HepG2 (cell line): Measurements from ENCODE around the gene DIAPH1.

Source experiments
- AKNA ChIP-seq: sonication (generic); formaldehyde crosslinking; IDR thresholded peaks from 2 replicates; pipeline ENCODE4 v1.4.0; 2020; ENCODE audit warnings: missing genetic modification reagents, borderline replicate concordance
- CHD4 ChIP-seq: fragments of 200-600 bp; sonication (generic); IDR thresholded peaks from 2 replicates; pipeline ENCODE4 v1.7.0; 2017; ENCODE audit warnings: mild to moderate bottlenecking, low read length, borderline replicate concordance
- TCF7L2 ChIP-seq: IDR thresholded peaks from 2 replicates; pipeline ENCODE4 v1.6.1; 2011; ENCODE audit warnings: mild to moderate bottlenecking, low read depth, low read length, moderate library complexity

DNA sequence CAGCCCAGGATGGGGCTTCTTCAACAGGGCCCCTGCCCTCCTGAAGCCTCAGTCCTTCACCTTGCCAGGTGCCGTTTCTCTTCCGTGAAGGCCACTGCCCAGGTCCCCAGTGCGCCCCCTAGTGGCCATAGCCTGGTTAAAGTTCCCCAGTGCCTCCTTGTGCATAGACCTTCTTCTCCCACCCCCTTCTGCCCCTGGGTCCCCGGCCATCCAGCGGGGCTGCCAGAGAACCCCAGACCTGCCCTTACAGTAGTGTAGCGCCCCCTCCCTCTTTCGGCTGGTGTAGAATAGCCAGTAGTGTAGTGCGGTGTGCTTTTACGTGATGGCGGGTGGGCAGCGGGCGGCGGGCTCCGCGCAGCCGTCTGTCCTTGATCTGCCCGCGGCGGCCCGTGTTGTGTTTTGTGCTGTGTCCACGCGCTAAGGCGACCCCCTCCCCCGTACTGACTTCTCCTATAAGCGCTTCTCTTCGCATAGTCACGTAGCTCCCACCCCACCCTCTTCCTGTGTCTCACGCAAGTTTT lies 106.3 kb downstream of the DIAPH1 start:
- TF ChIP-seq TCF7L2, result no peak
- TF ChIP-seq AKNA (CRISPR knock-in tag), result no peak
- no peak for TF ChIP-seq CHD4
